Subcutaneous adipose tissue (tissue), 4 donors: Measurements from ENCODE around the gene LRRC49. TPM values are rescaled to one million over a fixed set of nuclear protein-coding genes. Genes with fewer than 3 reads are reported as not detected.

Source experiments
- CTCF ChIP-seq: fragments of 450-650 bp; IDR thresholded peaks from one replicate; pipeline ENCODE4 v1.5.1; 2016; ENCODE audit warnings: low read depth, mild to moderate bottlenecking, control low read depth, antibody characterized with exemption, moderate library complexity
- total RNA-seq, 4 donors: library from RNA; depleted of rRNA; stranded (reverse); fragments of >200 nt; gene quantifications; one replicate each; pipeline ENCODE4 v1.1.0, GENCODE V29; 2016

The LRRC49 gene
- total RNA-seq, 4 donors from 2014 or later, result 3.2 to 8.8 (median 4.8) TPM

- no peak for TF ChIP-seq CTCF
Measured at GRCh38 chr15:70995383-70995970, 102.9 kb downstream of the LRRC49 start.

DNA sequence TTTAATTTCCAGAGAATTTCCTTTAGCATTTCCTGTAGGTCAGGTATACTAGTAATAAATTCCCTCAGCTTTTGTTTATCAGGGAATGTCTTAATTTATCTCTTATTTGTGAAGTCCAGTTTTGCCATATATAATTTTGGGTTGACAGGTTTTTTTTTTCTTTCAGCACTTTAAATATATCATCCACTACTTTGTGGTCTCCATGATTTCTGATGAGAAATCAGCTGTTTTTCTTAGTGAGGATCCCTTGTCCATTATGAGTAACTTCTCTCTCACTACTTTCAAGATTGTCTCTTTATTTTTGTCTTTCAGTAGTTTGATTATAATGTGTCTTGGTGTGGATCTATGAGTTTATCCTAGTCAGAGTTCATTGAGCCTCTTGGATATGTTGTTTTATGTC lies 105.7 kb downstream of the LRRC49 start:
- TF ChIP-seq CTCF, result no peak

- no peak for TF ChIP-seq CTCF
Measured at GRCh38 chr15:71002316-71002715, 109.7 kb downstream of the LRRC49 start.

GRCh38 chr15:71003319-71003718 lies 110.7 kb downstream of the LRRC49 start:
- TF ChIP-seq CTCF, result no peak

GRCh38 chr15:71005895-71006294 lies 113.3 kb downstream of the LRRC49 start:
- TF ChIP-seq CTCF, result no peak

DNA sequence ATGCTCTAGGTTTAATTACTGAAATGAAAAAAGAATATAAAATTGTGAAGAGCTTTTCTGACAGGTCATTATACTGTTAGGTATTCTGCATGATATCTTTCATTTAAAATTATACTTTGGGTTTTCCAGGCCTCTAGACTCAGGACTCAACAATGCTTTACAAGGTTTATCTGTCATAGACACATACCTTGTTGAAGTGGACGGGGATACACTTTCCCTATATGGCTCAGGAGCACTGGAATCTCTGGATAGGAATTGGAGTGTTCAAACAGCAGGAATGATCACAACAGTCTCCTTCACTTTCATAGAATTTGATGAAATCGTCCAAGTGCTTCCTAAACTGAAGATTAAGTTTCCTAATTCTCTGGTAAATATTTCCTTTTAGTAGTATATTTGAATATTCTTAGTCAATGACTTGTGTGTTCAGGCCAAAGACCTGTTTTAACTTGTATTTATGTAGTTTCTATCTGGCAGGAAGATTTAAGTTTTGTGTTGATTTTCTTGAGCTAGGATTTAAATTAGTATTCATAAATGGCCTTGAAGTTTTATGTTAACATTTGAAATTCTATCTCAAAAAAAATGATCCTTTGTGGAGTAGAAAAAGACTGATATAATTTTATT lies 115.7 kb downstream of the LRRC49 start:
- no peak for TF ChIP-seq CTCF

GRCh38 chr15:71010472-71010871 lies 117.8 kb downstream of the LRRC49 start:
- TF ChIP-seq CTCF, result no peak
